HG03354 (cell line): ENCODE data around the gene PGLYRP1.

Source experiments
- ATAC-seq: cut with Tn5 transposase; IDR thresholded peaks from one replicate; pipeline ENCODE4 v1.9.1; 2021; ENCODE audit warnings: mild to moderate bottlenecking; ENCODE audit not compliant: unreplicated experiment, poor library complexity, severe bottlenecking

Gene PGLYRP1, protein sequence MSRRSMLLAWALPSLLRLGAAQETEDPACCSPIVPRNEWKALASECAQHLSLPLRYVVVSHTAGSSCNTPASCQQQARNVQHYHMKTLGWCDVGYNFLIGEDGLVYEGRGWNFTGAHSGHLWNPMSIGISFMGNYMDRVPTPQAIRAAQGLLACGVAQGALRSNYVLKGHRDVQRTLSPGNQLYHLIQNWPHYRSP

DNA sequence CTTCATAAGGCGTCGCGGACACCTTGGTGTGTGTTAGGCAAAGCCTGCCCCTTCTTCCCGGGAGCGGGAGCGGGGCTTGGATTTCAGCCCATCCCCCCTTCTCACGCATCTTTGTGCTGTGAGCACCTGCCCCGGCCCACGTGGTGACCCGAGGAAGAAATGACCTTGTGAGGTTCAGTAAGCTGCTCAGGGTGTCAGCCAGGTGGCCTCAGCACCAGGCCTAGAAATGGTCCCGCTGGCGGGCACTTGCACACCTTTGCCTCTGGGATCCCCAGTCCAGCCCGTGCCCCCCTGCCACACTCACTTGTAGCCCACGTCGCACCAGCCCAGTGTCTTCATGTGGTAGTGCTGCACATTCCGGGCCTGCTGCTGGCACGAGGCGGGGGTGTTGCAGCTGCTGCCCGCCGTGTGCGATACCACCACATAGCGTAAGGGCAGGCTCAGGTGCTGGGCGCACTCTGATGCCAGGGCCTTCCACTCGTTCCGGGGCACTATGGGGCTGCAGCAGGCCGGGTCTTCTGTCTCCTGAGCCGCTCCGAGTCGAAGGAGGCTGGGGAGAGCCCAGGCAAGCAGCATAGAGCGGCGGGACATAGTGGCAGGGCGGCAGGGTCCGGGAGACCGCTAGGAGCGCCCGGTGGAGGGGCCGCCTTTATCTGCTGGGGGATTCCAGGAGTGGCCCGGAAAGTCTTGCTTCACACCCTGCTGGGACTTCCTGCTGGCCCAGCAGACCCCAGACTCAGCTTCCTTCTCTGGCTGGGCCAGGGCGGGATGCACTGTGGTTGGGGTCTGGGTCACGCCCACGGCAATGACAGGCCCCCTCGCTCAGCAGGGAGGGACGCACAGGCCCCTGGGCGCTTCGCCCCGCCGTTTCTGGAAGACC is at the start of gene PGLYRP1:
PGLYRP1 (minus strand) TSS at position 623 of the 880 bp plus-strand sequence; CDS start at position 591, 32 bp downstream.
- no peak for ATAC-seq

DNA sequence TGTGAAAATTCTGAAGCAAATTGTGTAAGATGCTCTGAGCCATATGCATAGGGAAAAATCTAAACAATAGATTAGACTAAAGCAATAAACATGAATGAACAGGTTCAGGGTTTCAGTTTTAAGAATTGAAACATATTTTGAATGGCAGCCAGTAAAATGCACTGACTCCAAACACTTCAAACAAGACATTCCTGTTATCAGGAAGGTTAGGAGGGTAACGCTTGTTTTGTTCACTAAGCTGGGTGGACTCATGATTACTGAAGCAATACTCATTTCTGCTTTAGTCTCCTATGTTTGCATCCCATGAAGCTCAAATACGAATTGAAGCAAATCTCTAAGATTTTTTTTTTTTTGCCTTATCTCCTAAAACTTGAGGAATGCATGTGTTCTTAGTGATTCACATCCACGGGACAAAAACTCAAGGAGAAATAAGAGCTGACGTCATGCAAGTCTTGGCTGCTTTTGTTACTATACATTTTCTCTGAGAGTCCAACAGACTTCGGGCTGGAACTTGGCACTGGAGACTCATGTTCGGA is 47.0 kb upstream of the PGLYRP1 start:
- ATAC-seq = no peak

DNA sequence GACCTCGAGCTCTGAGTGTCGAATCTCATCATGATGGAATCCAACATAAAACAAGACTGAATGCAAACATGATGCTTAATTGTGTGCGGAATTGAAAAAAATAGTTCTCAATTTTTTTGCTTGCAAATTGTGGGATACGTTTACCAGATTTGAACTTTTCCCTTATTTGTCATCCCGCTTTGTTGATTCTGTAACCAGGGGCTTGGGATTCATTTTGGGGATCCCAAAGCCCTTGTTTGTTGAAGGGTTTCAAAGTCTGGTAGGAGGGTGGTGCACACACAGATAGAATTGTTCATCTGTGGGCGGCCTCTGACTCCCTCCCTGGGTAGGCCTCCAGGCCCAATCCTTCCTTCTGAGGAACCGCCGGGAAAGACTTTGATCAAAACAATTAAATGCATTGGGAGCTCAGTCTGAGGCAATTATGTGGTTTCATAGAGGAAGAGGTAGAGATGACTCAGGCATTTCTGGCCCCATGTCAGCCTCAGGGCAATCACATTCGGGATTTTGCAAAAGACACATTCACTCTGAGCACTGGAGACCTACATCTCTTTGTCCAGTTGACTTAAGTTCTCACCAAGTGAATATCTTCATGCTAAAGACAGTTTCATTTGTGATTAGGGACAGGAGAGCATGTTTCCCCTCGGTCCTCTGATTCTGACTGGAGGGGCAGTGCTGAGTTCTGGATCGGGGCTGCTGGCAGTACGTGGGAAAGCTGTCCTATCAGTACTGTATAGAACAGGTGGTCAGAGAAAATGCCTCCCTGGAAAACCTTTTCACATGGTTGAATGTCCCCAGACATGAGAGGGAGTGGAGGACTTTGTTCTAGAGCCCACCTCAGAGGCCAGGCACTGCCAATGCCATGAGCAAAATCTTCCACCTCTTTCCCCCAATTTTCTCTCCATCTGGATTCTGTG is 45.7 kb upstream of the PGLYRP1 start:
- ATAC-seq = no peak

DNA sequence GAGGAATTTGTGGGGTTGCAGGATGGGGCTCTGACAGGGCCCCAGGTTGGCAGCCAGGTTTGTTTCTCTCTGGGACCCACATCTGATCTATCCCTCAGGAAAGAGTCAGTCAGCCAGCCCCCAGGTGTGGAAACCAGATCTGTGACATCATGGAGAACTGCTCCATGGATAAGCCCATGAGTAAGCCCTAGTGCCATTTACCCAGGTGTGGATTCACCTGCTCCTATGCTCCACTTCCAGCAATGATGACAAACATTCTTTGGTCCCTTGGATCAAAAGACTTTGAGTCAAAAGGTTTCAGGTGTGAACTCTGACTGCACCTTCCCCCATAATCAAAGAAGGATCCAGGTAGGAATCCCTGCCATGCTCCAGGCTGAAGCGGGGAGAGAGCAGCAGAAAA is 44.8 kb upstream of the PGLYRP1 start:
- no peak for ATAC-seq

DNA sequence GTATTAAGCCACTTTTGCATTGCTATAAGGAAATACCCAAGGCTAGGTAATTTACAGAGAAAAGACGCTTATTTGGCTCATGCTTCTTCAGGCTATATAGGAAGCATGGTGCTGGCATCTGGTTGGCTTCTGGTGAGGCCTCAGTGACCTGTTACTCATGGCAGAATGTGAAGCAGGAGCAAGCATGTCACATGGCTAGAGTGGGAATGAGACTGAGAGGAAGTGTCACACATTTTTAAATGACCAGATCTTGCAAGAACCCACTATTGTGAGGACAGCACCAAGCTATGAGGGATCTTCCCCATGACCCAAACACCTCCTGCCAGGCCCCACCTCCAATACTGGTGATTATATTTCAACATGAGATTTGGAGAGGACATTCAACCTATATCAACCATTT is 43.6 kb upstream of the PGLYRP1 start:
- no peak for ATAC-seq

DNA sequence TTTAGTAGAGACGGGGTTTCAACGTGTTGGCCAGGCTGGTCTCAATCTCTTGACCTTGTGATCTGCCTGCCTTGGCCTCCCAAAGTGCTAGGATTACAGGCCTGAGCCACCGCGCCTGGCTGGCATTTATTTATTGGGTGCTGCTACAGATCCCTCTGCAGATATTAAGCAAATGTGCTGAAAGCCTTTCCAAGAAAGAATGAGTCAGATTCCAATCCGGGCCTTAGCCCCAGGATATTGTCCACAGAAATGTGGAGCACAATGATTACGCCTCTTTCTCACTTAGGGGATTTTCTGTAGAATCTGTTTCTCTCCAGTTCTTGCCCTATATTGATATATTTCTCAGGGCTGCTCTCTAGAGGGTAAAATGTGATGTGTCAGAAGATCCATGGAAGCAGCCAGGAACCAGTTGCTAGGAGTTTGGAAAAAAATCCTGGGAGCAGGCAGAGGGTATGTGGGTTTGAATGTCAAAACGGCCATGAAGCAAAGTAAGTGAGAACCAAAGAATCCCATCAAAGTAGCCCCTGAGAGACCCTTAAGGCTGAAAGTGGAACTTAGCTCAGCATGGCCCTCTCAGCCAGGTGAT is 42.7 kb upstream of the PGLYRP1 start:
- ATAC-seq = no peak

DNA sequence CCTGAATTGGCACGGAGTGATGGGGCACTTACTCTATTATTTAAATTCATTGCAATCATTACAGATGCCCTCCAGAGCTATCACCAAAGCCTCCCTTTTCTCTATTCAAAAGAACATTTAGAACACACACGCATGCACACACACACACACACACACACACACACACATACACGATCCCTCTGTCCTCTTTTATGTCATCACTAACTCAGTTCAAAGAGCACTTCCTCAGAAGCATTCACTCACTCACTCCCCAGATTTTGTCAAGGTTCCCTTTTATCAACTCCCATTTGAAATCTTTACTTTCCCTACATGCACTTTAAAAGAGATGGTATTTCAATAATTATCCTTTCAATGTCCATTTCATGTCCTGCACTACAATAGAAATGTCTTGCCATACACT is 40.3 kb upstream of the PGLYRP1 start:
- ATAC-seq = no peak

DNA sequence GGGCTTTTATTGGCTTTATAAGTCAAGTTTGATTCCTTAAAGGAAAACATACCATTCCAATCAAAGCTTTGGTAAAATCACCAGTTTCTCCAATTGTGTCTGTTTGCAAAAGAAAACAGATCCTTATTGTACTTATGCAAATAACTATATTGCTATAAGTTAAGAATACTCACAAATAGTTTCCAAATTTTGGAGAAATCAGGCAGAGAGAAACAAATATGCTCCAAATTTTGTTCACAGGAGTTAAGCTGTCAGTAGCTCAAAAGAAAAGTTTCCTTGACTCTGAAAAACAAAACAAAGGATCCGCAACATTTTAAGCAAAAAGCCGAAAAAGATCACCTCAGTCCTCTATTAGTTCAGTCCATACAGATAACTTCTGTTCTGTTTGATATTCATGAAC is 37.2 kb upstream of the PGLYRP1 start:
- ATAC-seq = no peak

DNA sequence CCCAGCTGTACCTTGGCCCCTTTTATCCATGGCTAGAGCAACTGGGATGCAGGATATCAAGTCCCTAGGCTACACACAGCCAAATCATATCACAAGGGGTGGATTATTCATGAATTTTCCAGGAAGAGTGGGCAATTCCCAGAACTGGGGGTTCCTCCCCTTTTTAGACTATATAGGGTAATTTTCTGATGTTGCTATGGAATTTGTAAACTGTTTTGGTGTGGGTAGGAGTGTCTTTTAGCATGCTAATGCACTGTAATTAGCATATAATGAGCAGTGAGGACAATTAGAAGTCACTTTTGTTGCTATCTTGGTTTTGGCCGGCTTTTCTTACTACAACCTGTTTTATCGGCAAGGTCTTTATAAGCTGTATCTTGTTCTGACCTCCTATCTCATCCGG is 35.9 kb upstream of the PGLYRP1 start:
- ATAC-seq = no peak

DNA sequence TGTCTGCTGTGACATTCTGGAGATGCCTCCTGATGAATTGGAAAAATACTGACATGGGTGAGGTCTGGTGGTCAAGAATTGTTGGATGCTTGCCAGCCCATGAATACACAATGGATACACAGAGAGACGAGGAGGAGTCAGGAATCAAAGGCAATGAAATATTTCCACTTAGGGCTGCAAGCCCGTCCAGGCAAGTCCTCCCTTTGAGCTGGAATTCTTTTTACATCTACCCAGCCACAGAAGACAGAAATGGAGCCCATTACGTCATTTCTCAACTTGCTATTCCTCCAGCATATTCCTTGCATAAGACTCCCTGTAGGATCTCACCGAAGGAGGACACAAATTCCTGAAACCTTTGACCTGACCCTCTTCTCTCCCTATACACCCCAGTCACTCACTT is 33.7 kb upstream of the PGLYRP1 start:
- ATAC-seq = no peak

DNA sequence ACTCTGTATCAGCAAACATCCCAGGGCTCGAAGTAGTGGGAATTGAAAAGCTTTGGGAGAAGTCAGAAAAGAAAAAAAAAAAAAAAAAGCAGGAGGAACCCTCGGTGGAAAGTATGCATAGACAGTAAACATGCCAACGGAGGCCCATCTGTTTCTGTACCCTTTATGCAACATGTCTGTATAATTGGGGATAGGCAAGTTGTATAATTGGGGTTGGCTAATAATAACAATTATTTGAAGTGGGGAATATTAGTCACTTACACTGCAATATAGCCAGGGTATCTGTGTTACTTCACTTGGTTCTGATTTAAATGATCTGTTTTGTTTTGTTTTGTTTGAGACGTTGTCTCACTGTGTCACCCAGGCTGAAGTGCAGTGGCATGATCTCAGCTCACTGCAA is 30.0 kb upstream of the PGLYRP1 start:
- no peak for ATAC-seq

DNA sequence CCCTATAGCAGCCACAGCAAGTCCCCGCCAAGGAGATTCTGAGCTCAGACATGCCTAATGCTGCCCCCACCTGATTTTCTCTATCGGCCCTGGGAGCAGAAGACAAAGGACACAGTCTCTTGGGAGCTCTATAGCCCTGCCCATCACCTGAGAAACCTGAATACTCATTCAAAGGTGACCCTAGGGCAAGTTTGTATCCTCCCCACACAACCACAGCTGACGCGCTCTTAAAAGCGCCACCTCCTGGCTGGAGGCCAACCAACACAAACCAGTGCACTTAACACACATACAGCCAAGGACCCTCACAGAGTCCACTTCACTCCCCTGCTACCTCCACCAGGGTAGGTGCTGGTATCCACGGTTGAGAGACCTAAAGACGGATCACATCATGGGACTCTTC is 26.7 kb upstream of the PGLYRP1 start:
- no peak for ATAC-seq

DNA sequence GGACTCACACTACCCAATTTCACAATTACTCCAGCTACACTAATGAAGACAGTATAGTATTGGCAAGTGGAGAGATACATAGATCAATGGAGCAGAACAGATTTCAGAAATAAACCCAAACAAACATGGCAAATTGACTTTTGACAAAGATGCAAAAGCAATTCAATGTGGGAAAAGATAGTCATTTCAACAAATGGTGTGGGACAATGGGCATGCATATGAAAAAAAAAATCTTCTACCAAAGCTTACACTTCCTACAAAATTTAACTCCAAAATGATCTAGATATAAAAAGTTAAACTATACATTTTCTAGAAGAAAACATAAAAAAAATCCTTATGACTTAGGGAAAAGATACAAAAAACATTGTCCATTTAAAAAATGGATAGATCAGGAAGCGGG is 20.7 kb upstream of the PGLYRP1 start:
- no peak for ATAC-seq

DNA sequence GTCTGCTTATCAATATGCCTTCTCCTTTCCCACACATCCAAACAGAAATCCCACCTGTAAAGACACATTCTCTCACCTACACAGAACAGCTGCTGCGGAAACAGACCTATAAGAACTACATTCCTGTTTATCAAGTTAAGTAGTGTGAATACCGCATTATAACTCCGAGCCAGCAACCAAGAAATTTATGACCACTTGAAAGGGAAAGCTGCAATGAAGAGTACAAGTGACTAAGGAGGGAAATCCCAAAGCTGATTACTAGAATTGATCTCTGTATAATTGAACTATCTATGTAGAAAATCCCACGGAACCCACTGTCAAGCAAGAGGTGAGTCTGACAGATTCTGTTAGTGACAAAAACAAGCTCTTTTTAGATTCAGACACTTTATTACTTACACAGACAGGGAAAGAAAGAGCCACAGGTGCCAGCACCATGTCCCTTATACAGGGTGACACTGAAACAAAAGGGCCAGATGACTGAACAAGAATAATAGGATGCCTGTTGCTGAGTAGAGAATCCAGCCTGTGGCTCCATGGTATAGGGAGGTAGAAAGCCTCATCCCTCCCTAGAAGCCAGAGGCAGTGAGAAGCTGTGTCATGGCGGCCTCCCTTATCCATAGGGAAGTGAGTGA is 19.5 kb upstream of the PGLYRP1 start:
- ATAC-seq = no peak

DNA sequence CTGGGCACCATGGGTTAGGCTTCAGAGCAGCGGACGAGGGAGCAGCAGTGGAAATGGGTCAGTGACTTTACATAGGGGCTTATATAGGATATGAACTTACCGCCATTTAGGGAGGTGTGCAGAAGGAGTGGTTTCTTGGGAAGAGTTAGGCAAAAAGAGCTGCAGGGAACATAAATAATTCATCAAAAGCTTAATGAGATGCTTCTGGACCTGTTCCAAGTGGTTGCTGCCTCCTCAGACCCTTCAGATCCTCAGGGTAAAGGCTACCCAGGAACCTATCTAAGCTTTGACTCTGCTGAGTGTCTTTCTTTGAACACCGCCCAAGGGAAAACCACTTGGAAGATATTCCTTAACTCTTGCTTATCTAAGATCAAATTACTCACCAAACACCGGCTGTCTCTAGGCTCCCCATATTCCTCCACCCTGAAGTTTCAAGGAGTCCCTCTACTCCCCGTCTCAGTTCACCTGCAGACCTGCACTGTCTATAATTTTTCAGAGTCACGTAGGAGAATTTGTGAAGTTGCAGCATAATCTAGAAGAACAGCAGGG is 18.2 kb upstream of the PGLYRP1 start, which contains the start of gene IGFL4:
IGFL4 (minus strand) TSS at position 51 of the 549 bp plus-strand sequence; CDS start at position 11, 40 bp downstream.
- ATAC-seq = no peak

DNA sequence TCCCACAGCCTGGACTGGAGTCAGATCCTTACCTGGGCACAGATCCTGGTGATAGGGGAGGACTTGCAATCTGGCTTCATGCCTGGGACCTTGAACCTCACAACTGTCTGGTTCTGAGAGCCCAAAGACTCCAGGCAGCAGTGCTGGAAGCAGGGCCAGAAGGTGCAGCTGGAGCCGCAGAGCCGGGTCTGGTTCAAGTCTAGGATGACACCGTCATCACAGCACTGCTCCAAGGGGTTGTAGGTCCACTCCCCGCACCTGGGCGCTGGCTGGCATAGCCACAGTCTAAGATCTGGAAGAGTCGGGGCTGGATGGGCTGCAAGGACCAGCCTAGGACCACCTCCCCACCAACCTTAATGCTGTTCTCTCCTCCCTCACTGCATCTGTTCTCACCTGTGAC is 17.3 kb upstream of the PGLYRP1 start:
- no peak for ATAC-seq

DNA sequence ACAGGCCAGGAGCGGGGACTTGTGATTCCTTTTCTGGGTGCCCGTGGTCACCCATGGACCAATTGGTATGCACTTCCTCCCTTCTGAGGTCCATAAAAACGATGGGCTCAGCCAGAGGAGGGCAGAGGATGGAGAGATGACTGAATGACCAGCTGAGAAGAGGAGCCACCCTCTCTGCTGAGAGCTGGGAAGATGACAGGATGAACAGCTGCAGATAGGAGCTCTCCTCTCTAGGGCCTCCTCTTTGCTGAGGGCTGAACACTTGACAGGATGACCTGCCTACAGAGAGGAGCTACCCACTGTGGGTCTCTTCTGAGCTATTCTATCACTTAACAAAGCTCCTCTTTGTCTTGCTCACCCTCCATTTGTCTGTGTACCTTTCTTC is 13.9 kb upstream of the PGLYRP1 start:
- no peak for ATAC-seq

DNA sequence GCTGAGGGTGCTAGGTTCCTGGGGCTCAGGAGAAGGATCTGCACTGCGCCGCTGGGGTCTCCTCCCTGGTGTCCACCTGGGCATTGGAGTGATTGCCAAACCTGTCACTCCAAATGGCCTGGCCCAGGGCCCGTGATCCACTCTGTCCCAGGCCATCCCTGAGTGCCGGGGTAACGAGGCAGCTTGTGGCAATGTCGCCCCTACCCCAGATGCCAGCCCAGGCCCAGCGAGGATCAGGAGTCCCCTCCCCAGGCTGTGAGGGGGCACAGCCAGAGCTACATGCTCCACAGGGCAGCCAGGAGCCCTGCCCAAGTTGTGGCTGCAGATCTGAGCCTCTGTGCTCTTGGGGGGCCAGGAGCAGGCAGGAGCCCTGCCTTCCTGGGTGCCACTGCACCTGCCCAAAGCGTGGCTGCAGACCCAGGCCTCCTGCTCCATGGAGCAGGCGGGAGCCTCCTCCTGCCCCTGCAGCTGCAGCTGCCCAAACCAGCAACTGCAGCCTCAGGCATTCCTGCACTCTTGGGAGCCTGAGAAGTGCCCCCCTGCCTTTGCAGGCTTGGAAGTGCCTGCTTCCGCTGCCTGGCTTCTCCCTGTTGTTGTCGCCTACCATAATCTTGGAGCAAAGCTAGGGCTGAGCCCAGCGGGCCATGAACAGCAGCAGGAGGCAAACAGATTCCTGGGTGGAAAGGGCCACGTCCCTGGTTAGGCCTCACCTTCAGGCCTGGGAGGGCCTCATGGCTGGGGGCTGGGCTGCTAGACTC is 13.3 kb upstream of the PGLYRP1 start:
- no peak for ATAC-seq
